WTC11 (cell line): ENCODE results near the gene OPRM1. TPM values are rescaled to one million over a fixed set of nuclear protein-coding genes. Genes with fewer than 3 reads are reported as not detected.

Source experiments
- ATAC-seq: fragments of 200-7000 bp; cut with Tn5 transposase; 2 replicates; pipeline ENCODE4 v1.10.0; 2021; ENCODE audit warnings: mild to moderate bottlenecking, moderate library complexity
- CTCF ChIA-PET: fragments of 300-600 bp; sonication (Branson Sonifier 250); formaldehyde crosslinking; loops from one replicate; lab custom pipeline; 2021; ENCODE audit warnings: antibody characterized with exemption; lab: Charles Lee
- POLR2A ChIA-PET: fragments of 350-600 bp; sonication (Branson Sonifier 250); formaldehyde crosslinking; loops from one replicate; lab custom pipeline; 2021; ENCODE audit warnings: antibody characterized with exemption; lab: Charles Lee
- DNase-seq: peaks from one replicate; pipeline ENCODE4 v3.0.0; 2021; ENCODE audit warnings: low spot score
- H3K27ac Mint-ChIP-seq: 2 replicates; pipeline ENCODE4 v1.8.0; 2021; ENCODE audit warnings: mixed read lengths
- H3K27me3 Mint-ChIP-seq: 2 replicates; pipeline ENCODE4 v1.8.0; 2021; ENCODE audit warnings: low read depth, mild to moderate bottlenecking, moderate library complexity, mixed read lengths
- H3K36me3 Mint-ChIP-seq: 2 replicates; pipeline ENCODE4 v1.8.0; 2021; ENCODE audit warnings: mixed read lengths
- H3K4me1 Mint-ChIP-seq: 2 replicates; pipeline ENCODE4 v1.8.0; 2022; ENCODE audit warnings: mixed read lengths
- H3K4me3 Mint-ChIP-seq: 2 replicates; pipeline ENCODE4 v1.8.0; 2021; ENCODE audit warnings: mild to moderate bottlenecking, moderate library complexity, mixed read lengths
- H3K9me3 Mint-ChIP-seq: 2 replicates; pipeline ENCODE4 v1.8.0; 2021; ENCODE audit warnings: mixed read lengths
- CBFB ChIP-seq: sonication (generic); formaldehyde crosslinking; IDR thresholded peaks from 2 replicates; pipeline ENCODE4 v1.8.1; 2022; ENCODE audit warnings: mild to moderate bottlenecking, low read depth, missing genetic modification reagents
- CREM ChIP-seq: sonication (generic); formaldehyde crosslinking; IDR thresholded peaks from 2 replicates; pipeline ENCODE4 v1.8.1; 2022; ENCODE audit warnings: mild to moderate bottlenecking, missing genetic modification reagents, moderate library complexity
- ELF4 ChIP-seq: sonication (generic); formaldehyde crosslinking; IDR thresholded peaks from 2 replicates; pipeline ENCODE4 v1.8.1; 2022; ENCODE audit warnings: low read depth, mild to moderate bottlenecking, moderate library complexity, missing genetic modification reagents
- FOXP1 ChIP-seq: sonication (generic); formaldehyde crosslinking; IDR thresholded peaks from 2 replicates; pipeline ENCODE4 v1.8.0; 2022; ENCODE audit warnings: missing genetic modification reagents, mild to moderate bottlenecking, moderate library complexity, borderline replicate concordance
- IRF2 ChIP-seq: sonication (generic); formaldehyde crosslinking; IDR thresholded peaks from 2 replicates; pipeline ENCODE4 v1.8.0; 2022; ENCODE audit warnings: low read depth, missing genetic modification reagents, borderline replicate concordance
- PRRX2 ChIP-seq: fragments of 250-450 bp; sonication (Bioruptor Pico); IDR thresholded peaks from 2 replicates; pipeline ENCODE4 v1.8.0; 2021; ENCODE audit warnings: mild to moderate bottlenecking
- SOX15 ChIP-seq: fragments of 250-450 bp; sonication (Bioruptor Pico); IDR thresholded peaks from 2 replicates; pipeline ENCODE4 v1.9.0; 2021; ENCODE audit warnings: mild to moderate bottlenecking
- TEAD4 ChIP-seq: sonication (generic); formaldehyde crosslinking; IDR thresholded peaks from 2 replicates; pipeline ENCODE4 v1.8.0; 2022; ENCODE audit warnings: mild to moderate bottlenecking, missing genetic modification reagents
- ZNF121 ChIP-seq: sonication (generic); formaldehyde crosslinking; IDR thresholded peaks from 2 replicates; pipeline ENCODE4 v1.8.0; 2023; ENCODE audit warnings: missing genetic modification reagents
- ZNF317 ChIP-seq: sonication (generic); formaldehyde crosslinking; IDR thresholded peaks from 2 replicates; pipeline ENCODE4 v1.8.1; 2023; ENCODE audit warnings: low read depth, mild to moderate bottlenecking, moderate library complexity, missing genetic modification reagents, borderline replicate concordance
- total RNA-seq: library from RNA; stranded (reverse); gene quantifications from 3 replicates; pipeline ENCODE4 v1.2.3, GENCODE V29; 2021
- TF ChIP-seq, protein P1 (sequence below): fragments of 250-450 bp; sonication (Bioruptor Pico); IDR thresholded peaks from 2 replicates; pipeline ENCODE4 v1.9.0; 2021; ENCODE audit warnings: mild to moderate bottlenecking, borderline replicate concordance
- TF ChIP-seq, protein P2 (sequence below): sonication (generic); formaldehyde crosslinking; conservative IDR thresholded peaks from 2 replicates; pipeline ENCODE4 v1.8.1; 2023; ENCODE audit warnings: mild to moderate bottlenecking, low read depth, missing genetic modification reagents, moderate library complexity
- TF ChIP-seq, protein P3 (sequence below): sonication (generic); formaldehyde crosslinking; IDR thresholded peaks from 2 replicates; pipeline ENCODE4 v1.8.0; 2022; ENCODE audit warnings: missing genetic modification reagents
- TF ChIP-seq, protein P4 (sequence below): sonication (generic); formaldehyde crosslinking; IDR thresholded peaks from 2 replicates; pipeline ENCODE4 v1.8.1; 2022; ENCODE audit warnings: low read depth, mild to moderate bottlenecking, moderate library complexity, missing genetic modification reagents, borderline replicate concordance
- TF ChIP-seq, protein P5 (sequence below): fragments of 250-450 bp; sonication (Bioruptor Pico); conservative IDR thresholded peaks from 2 replicates; pipeline ENCODE4 v1.9.0; 2021; ENCODE audit warnings: mild to moderate bottlenecking
- TF ChIP-seq, protein P6 (sequence below): sonication (generic); formaldehyde crosslinking; IDR thresholded peaks from 2 replicates; pipeline ENCODE4 v1.8.1; 2022; ENCODE audit warnings: mild to moderate bottlenecking, moderate library complexity, missing genetic modification reagents
- TF ChIP-seq, protein P7 (sequence below): sonication (generic); formaldehyde crosslinking; IDR thresholded peaks from 2 replicates; pipeline ENCODE4 v1.8.0; 2022; ENCODE audit warnings: mild to moderate bottlenecking, missing genetic modification reagents

Gene OPRM1
- total RNA-seq, 1 experiment from 2014 or later: not detected

DNA sequence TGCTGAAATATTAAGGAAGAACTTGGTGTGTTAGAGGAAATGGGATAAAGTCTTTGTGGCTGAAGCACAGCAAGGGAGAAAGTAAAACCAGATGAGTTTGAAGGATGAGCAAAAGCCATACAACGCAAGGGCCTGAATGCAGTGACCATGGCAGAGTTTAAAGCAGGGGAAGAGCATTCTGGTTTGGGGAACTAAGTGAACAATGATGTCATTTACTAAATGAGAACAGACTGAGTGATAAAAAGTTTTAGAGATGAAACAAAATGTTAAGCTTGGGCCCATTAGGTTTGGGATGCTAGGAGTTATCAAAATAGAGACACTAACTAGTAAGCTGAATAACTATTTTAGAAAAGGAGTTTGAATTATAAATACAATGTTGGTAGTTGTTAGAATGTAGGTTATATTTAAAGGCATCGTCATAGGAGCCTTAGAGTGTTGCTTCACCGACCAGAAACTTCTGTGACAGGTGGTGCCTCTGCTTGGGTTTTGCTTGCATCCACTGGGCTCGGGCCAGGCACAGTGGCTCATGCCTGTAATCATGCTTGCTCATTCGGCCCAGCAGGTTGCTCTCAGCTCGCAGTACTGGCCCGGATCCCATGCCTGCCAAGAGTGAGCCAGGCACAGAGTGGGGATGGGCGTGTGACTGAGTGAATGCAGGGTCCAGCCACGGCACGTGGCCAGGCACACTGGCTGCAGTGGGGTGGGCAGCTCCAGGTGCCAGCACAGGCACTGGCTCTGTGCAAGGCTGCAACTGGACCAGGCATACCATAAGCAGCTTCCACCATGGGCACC, 37.4 kb upstream of the OPRM1 start:
- no peak for DNase-seq
- ChIA-PET CTCF (interaction anchor here (0.9 kb wide), 1 partner anchor 771 kb away, joined by 3 read pairs; no protein-coding TSS in a partner anchor), POLR2A (no interaction called here)
- no peak overlapping the region for H3K4me3 Mint-ChIP-seq
- H3K36me3 Mint-ChIP-seq: no peaks in the 10 kb centered on the region
- no peaks in the 10 kb centered on the region for H3K27me3 Mint-ChIP-seq
- peaks cover 10% of the 10 kb centered on the region for H3K9me3 Mint-ChIP-seq
- ATAC-seq: no peak
- H3K27ac Mint-ChIP-seq: no peak overlapping the region
- H3K4me1 Mint-ChIP-seq: no peaks in the 10 kb centered on the region
- TF ChIP-seq IRF2 (CRISPR knock-in tag): no peak
- no peak for TF ChIP-seq ELF4 (CRISPR knock-in tag)
- no peak for TF ChIP-seq ZNF121
- no peak for TF ChIP-seq ZNF317
- TF ChIP-seq TEAD4 (CRISPR knock-in tag): no peak
- TF ChIP-seq CREM: no peak
- no peak for TF ChIP-seq CBFB (CRISPR knock-in tag)
- TF ChIP-seq, protein P1, sequence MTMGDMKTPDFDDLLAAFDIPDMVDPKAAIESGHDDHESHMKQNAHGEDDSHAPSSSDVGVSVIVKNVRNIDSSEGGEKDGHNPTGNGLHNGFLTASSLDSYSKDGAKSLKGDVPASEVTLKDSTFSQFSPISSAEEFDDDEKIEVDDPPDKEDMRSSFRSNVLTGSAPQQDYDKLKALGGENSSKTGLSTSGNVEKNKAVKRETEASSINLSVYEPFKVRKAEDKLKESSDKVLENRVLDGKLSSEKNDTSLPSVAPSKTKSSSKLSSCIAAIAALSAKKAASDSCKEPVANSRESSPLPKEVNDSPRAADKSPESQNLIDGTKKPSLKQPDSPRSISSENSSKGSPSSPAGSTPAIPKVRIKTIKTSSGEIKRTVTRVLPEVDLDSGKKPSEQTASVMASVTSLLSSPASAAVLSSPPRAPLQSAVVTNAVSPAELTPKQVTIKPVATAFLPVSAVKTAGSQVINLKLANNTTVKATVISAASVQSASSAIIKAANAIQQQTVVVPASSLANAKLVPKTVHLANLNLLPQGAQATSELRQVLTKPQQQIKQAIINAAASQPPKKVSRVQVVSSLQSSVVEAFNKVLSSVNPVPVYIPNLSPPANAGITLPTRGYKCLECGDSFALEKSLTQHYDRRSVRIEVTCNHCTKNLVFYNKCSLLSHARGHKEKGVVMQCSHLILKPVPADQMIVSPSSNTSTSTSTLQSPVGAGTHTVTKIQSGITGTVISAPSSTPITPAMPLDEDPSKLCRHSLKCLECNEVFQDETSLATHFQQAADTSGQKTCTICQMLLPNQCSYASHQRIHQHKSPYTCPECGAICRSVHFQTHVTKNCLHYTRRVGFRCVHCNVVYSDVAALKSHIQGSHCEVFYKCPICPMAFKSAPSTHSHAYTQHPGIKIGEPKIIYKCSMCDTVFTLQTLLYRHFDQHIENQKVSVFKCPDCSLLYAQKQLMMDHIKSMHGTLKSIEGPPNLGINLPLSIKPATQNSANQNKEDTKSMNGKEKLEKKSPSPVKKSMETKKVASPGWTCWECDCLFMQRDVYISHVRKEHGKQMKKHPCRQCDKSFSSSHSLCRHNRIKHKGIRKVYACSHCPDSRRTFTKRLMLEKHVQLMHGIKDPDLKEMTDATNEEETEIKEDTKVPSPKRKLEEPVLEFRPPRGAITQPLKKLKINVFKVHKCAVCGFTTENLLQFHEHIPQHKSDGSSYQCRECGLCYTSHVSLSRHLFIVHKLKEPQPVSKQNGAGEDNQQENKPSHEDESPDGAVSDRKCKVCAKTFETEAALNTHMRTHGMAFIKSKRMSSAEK (CRISPR knock-in tag): no peak
- TF ChIP-seq, protein P2, sequence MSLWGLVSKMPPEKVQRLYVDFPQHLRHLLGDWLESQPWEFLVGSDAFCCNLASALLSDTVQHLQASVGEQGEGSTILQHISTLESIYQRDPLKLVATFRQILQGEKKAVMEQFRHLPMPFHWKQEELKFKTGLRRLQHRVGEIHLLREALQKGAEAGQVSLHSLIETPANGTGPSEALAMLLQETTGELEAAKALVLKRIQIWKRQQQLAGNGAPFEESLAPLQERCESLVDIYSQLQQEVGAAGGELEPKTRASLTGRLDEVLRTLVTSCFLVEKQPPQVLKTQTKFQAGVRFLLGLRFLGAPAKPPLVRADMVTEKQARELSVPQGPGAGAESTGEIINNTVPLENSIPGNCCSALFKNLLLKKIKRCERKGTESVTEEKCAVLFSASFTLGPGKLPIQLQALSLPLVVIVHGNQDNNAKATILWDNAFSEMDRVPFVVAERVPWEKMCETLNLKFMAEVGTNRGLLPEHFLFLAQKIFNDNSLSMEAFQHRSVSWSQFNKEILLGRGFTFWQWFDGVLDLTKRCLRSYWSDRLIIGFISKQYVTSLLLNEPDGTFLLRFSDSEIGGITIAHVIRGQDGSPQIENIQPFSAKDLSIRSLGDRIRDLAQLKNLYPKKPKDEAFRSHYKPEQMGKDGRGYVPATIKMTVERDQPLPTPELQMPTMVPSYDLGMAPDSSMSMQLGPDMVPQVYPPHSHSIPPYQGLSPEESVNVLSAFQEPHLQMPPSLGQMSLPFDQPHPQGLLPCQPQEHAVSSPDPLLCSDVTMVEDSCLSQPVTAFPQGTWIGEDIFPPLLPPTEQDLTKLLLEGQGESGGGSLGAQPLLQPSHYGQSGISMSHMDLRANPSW (CRISPR knock-in tag): no peak
- TF ChIP-seq SOX15: no peak
- TF ChIP-seq FOXP1 (CRISPR knock-in tag): no peak
- TF ChIP-seq, protein P3, sequence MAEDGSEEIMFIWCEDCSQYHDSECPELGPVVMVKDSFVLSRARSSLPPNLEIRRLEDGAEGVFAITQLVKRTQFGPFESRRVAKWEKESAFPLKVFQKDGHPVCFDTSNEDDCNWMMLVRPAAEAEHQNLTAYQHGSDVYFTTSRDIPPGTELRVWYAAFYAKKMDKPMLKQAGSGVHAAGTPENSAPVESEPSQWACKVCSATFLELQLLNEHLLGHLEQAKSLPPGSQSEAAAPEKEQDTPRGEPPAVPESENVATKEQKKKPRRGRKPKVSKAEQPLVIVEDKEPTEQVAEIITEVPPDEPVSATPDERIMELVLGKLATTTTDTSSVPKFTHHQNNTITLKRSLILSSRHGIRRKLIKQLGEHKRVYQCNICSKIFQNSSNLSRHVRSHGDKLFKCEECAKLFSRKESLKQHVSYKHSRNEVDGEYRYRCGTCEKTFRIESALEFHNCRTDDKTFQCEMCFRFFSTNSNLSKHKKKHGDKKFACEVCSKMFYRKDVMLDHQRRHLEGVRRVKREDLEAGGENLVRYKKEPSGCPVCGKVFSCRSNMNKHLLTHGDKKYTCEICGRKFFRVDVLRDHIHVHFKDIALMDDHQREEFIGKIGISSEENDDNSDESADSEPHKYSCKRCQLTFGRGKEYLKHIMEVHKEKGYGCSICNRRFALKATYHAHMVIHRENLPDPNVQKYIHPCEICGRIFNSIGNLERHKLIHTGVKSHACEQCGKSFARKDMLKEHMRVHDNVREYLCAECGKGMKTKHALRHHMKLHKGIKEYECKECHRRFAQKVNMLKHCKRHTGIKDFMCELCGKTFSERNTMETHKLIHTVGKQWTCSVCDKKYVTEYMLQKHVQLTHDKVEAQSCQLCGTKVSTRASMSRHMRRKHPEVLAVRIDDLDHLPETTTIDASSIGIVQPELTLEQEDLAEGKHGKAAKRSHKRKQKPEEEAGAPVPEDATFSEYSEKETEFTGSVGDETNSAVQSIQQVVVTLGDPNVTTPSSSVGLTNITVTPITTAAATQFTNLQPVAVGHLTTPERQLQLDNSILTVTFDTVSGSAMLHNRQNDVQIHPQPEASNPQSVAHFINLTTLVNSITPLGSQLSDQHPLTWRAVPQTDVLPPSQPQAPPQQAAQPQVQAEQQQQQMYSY (CRISPR knock-in tag): no peak
- TF ChIP-seq PRRX2 (CRISPR knock-in tag): no peak
- TF ChIP-seq, protein P4, sequence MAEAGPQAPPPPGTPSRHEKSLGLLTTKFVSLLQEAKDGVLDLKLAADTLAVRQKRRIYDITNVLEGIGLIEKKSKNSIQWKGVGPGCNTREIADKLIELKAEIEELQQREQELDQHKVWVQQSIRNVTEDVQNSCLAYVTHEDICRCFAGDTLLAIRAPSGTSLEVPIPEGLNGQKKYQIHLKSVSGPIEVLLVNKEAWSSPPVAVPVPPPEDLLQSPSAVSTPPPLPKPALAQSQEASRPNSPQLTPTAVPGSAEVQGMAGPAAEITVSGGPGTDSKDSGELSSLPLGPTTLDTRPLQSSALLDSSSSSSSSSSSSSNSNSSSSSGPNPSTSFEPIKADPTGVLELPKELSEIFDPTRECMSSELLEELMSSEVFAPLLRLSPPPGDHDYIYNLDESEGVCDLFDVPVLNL (CRISPR knock-in tag): no peak
- TF ChIP-seq, protein P5, sequence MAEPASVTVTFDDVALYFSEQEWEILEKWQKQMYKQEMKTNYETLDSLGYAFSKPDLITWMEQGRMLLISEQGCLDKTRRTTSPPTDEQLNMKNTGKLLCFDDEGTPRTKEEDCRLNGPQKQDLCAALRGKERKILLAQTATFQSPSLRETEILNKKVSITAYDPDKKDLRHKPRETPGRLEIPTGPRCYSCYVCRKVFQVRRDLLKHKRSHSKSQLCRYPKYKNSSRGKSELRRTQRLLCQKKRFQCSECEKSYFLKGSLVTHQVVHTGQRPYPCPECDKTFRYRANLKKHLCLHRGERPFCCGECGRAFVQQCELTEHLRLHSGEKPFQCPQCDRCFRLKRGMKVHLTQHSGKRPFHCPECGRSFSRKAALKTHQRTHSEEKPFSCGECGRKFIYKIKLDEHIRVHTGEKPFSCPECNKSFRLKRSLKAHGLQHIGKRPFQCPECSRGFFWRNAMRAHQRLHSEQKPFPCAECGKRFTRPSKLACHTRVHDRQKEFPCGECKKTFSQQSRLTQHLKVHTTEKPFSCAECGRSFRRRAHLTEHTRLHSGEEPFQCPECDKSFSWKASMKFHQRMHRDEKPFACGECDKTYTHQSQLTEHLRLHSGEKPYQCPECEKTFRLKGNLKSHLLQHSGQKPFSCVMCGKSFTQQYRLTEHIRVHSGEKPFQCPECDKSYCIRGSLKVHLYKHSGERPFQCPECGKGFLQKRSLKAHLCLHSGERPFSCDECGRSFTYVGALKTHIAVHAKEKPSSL (CRISPR knock-in tag): no peak
- TF ChIP-seq, protein P6, sequence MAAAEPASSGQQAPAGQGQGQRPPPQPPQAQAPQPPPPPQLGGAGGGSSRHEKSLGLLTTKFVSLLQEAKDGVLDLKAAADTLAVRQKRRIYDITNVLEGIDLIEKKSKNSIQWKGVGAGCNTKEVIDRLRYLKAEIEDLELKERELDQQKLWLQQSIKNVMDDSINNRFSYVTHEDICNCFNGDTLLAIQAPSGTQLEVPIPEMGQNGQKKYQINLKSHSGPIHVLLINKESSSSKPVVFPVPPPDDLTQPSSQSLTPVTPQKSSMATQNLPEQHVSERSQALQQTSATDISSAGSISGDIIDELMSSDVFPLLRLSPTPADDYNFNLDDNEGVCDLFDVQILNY: no peak
- TF ChIP-seq, protein P7, sequence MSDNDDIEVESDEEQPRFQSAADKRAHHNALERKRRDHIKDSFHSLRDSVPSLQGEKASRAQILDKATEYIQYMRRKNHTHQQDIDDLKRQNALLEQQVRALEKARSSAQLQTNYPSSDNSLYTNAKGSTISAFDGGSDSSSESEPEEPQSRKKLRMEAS (CRISPR knock-in tag): no peak
